GM21723 (cell line): Measurements from ENCODE around the gene PLXNA2.

Experiments used
- ATAC-seq: cut with Tn5 transposase; IDR thresholded peaks from one replicate; pipeline ENCODE4 v1.9.1; 2021; ENCODE audit warnings: mild to moderate bottlenecking, moderate library complexity; ENCODE audit not compliant: unreplicated experiment

PLXNA2 gene

GRCh38 chr1:208225954-208226937 lies 17.9 kb downstream of the PLXNA2 start:
- no peak for ATAC-seq

DNA sequence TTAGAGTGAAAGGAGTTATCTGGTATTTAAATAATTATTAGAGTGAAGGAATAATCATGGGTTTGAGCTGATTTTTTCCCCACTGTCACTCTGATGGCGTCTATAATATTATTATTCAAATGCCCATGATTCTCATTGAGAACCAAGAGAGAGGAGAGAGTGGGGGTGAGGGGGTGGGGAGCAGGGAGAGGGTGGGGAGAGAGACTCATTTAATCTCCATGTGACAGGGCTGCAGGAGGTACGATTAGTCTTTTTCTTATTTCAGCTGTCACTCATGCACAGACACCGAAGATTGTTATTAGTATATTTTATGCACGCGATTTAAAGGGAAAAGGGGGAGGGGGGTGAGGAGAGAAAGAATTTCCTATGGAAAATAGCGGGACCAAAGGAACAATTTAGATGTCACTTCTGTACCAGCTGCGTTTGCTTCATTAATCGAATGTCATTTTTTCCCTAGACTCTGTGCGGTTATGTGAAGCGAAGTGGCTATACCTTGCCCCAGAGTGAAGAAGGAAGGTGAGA lies 19.9 kb downstream of the PLXNA2 start:
- ATAC-seq = no peak

- no peak for ATAC-seq
These were observed 21.0 kb downstream of the PLXNA2 start for GRCh38 chr1:208223136-208223535.

- no peak for ATAC-seq
These were observed 21.6 kb downstream of the PLXNA2 start for GRCh38 chr1:208222376-208223126.

DNA sequence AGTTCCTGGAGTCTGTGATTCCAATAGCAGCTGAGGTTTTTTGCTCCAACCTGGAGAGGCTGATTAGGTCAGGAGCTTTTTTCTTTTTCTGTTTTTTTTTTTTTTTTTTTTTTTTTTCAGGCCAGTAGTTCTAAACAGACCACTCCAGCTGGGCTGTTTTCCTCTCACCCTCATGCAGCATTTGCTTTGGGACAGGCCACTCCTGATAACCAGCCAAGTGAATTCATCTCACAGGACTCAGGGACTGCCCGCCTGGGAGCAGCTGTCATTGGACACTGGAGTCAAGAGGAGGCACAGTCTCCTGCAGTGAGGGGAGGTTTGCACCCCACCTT lies 22.9 kb downstream of the PLXNA2 start:
- ATAC-seq = no peak

DNA sequence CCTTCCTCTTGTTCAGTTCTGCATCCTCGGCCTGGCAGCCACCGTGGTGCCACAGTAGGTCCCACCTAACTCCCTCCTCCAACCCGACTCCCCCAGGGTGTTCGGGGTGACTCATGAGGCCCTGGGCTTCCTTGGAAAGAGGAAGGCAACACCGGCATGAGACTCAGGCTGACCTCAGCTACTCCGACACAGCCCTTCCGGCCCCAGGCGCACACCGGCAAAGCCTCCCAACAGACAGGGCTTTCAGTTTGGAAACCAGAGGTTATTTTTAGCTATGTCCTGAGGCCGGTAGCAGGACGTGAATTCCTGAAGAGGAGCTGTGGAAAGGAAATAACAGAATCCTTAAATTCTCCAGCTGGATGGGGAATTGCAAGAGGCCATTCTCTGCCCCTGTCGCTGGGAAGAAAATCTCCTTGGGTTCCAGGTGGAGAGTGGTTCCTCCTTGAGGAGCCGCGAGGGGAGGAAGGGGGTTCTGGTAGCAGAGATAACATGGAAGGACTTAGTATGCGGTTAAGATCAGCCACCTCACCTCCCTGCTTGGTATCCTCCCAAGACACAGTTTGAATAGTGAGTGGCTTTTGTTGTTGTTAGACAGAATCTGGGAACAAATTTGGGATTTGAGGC lies 24.4 kb downstream of the PLXNA2 start:
- no peak for ATAC-seq

DNA sequence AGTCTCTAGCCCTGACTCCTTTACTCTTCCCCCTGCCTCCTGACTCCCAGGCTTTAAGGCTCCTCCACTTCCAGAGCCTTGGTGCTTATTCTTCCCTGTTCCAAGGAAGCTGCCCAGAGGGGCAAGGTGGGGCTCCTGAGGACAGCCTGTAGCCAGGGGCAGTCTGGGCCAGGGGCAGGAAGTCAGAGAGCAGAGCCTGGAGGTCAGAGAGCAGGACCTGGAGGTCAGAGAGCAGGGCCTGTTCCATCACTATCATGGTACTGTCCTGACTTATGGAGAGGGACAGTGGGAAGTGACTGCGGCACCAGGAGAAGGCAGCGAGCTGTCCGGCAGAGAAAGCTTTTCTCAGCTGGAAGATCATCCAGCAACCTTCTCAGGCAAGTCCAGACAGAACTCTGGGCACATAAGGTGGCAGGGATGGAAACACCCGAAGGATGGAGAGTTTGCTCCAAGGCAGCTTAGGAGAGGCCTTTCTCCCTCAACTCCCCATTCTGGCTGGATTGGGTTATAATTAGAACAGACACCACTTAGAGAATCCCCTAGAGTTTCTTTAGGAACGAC lies 25.0 kb downstream of the PLXNA2 start:
- ATAC-seq = no peak

DNA sequence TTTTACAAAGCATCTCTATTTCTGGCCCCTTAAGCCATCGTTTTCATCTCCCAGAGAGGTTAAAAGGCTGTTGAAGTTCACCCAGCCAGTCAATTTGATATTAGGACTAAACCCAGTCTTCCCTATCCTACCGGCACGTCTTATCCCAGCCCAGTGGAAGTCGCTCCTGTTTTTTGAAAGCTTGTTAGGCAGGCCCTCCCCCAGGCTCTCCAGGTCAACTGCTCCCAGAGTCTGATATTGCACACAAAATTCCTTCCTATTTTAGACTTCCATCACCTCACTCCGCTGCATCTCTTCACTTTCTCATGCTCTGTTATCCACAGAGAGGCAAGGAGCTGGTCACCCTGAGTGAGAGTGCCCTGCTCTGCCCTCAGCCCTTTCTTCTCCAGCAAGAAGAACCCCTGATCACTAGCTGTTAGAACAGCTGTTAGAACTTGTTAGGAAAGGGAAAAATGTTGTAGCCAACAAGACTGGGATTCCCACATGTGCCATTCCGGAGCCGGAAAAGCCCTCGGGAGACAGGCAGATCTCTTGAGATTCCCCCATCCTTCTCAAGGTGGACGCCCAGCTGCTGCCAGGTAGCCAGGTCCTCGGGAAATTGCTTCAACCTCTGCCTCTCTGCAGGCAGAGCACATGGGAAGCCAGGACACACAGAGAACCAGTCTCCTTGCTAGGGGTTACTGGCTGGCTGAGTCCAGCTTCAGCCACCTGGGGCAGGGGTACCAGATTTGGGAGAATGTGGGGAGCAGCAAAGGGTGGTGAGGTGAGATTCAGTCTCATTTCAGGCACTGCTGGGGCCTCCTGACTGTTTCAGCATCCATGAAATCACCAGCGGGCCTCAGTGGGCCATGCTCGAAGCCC lies 25.7 kb downstream of the PLXNA2 start:
- no peak for ATAC-seq

DNA sequence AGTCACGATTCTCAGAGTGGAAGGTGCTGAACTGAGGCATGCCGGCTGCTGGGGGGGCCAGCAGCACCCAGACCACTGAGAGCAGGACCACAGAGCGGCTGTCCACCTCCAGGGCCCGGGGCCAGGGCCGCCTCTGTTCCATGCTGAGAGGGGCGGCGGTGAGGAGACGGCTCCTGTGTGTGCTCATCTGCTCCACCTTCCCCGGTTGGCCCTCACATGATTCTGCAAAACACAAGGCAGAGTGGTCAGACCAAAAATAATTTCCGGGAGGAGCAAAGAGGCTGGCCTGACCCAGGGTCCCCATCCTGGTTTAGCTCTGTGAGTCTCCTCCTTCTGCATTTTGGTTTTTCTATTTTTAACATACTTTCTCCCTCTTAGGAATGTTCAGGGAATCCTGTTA lies 26.4 kb downstream of the PLXNA2 start:
- ATAC-seq = no peak

- no peak for ATAC-seq
These were observed 27.4 kb downstream of the PLXNA2 start for GRCh38 chr1:208216806-208217205.

DNA sequence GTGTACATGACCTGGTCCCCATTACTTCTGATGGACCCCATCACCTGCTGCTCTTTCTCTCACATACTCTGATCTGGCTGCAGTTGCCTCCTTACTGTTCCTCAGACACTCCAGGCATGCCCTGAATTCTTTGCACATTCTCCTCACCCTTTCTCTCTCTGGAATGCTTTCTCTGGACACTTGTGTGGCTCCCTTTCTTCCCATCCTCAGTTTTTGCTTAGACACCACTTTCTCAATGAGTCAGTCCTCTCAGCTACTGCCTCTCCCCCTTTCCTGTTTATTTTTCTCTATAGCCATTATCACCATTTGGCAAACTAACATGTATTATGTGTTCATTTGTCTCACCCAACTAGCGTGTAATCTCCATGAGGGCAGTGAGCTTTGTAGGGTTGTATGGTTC lies 28.1 kb downstream of the PLXNA2 start:
- no peak for ATAC-seq

DNA sequence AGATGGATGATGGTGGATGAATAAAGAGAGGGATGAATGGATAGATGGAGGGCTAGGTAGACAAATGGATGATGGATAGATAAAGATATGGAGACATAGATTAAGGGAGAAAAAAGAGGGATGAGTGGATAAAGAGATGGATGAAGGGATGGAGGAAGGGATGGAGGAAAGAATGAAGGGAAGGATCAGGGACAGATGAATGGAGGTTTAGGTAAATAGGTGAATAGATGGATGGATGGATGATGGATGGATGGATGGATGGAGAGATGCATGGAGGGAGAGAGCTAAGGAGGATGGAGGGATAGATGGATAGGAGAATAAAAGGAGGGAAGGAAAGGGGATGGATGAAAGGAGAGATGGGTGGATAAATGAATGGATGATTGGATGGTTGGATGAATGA lies 28.8 kb downstream of the PLXNA2 start:
- ATAC-seq = no peak

DNA sequence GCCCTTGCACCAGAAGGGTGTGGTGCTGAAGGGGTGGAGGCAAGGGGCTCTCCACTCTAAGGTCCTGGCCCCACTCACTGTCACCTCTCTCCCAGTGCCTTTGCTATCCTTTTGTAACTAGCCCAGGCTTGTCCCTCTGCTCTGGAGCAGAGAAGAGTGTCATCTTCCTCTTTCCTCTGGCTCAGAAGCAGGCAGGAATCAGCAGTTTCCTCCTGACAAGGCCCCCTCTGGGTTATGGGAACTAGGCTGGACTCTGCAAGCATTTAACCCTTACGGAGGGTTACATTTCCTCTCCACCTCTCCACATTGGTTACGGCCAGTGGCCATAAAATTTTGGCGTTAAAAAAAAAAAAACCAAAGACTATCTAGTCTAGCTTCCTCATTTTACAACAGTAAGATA lies 30.4 kb downstream of the PLXNA2 start:
- no peak for ATAC-seq

- ATAC-seq = no peak
These were observed 31.3 kb downstream of the PLXNA2 start for GRCh38 chr1:208212893-208213292.

GRCh38 chr1:208211921-208212843 lies 32.0 kb downstream of the PLXNA2 start:
- no peak for ATAC-seq

DNA sequence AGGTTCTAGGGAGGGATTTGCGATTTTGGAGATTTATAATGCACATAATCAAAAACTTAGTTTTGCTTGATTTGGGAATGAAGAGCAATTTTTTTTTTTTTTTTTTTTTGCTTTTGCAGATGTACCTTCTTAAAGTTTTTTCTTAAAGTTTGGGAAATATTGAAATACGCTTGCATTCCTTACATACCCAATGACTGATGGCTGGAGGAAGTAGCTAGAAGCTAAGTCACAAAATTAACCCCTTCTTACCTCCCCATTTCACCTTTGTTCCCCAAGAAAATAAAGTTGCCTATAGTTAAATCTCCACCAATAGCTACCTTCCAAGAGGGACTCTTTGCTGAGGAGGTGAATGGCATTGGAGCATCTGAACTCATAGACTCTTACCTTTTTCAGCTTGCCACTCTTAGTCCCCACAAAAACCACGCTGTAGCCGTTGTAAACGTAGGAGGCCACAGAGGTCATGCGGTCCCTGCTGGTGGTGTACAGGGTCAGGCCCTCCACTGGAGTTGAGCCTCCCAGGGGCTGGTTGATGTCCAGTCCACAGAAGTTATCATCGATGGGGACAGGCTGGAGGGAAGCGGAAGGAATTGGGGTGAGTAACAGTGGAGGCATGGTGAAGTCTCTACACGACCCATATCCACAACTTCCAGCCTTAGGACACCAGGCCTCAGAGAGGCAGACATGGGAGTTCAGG lies 34.1 kb downstream of the PLXNA2 start:
- ATAC-seq = no peak

- ATAC-seq = no peak
These were observed 34.9 kb downstream of the PLXNA2 start for GRCh38 chr1:208209286-208209685.

- no peak for ATAC-seq
These were observed 36.1 kb downstream of the PLXNA2 start for GRCh38 chr1:208208132-208208487.
